Mesothelial cell of epicardium (in vitro differentiated cells): ENCODE data around the gene CLDN5. TPM values are rescaled to one million over a fixed set of nuclear protein-coding genes. Genes with fewer than 3 reads are reported as not detected.

Experiments used
- DNase-seq, 2 experiments: peaks; one replicate each; pipeline ENCODE4 v3.0.0; 2021; ENCODE audit warnings: low spot score in 2 of 2; ENCODE audit not compliant: unreplicated experiment in 2 of 2
- H3K27ac Mint-ChIP-seq: 2 replicates; pipeline ENCODE4 v1.8.0; 2021; ENCODE audit warnings: mixed read lengths
- H3K27me3 Mint-ChIP-seq: 2 replicates; pipeline ENCODE4 v1.8.0; 2021; ENCODE audit warnings: low read depth, mixed read lengths
- H3K36me3 Mint-ChIP-seq: 2 replicates; pipeline ENCODE4 v1.8.0; 2021; ENCODE audit warnings: mixed read lengths
- H3K4me1 Mint-ChIP-seq: 2 replicates; pipeline ENCODE4 v1.8.0; 2021; ENCODE audit warnings: mixed read lengths
- H3K4me3 Mint-ChIP-seq: 2 replicates; pipeline ENCODE4 v1.8.0; 2021; ENCODE audit warnings: mild to moderate bottlenecking, moderate library complexity, mixed read lengths
- H3K9me3 Mint-ChIP-seq: 2 replicates; pipeline ENCODE4 v1.8.0; 2021; ENCODE audit warnings: mixed read lengths
- CTCF ChIP-seq: fragments of 200-600 bp; sonication (generic); IDR thresholded peaks from one replicate; pipeline ENCODE4 v1.5.0; 2021; ENCODE audit warnings: antibody characterized with exemption; ENCODE audit not compliant: unreplicated experiment
- total RNA-seq: library from RNA; stranded (reverse); gene quantifications from 3 replicates; pipeline ENCODE4 v1.2.1, GENCODE V29; 2021

The CLDN5 gene
- total RNA-seq, 1 donor from 2014 or later: not detected

- Mint-ChIP-seq H3K27me3 (no peaks in the 10 kb centered on the region), H3K27ac (no peak overlapping the region), H3K4me3 (no peak overlapping the region), H3K4me1 (no peaks in the 10 kb centered on the region), H3K9me3 (no peaks in the 10 kb centered on the region), H3K36me3 (peaks cover 4% of the 10 kb centered on the region)
- no peak for DNase-seq
- no peak for TF ChIP-seq CTCF
Observed at GRCh38 chr22:19506212-19506611, 18.0 kb downstream of the CLDN5 start.

GRCh38 chr22:19505735-19506126 lies 18.5 kb downstream of the CLDN5 start:
- no peaks in the 10 kb centered on the region for H3K9me3 Mint-ChIP-seq
- no peaks in the 10 kb centered on the region for H3K4me1 Mint-ChIP-seq
- DNase-seq: no peak

GRCh38 chr22:19504900-19505734 lies 19.1 kb downstream of the CLDN5 start:
- no peak overlapping the region for H3K27ac Mint-ChIP-seq
- H3K4me3 Mint-ChIP-seq: no peak overlapping the region
- H3K9me3 Mint-ChIP-seq: no peaks in the 10 kb centered on the region
- no peaks in the 10 kb centered on the region for H3K27me3 Mint-ChIP-seq
- DNase-seq: no peak
- no peaks in the 10 kb centered on the region for H3K4me1 Mint-ChIP-seq
- no peaks in the 10 kb centered on the region for H3K36me3 Mint-ChIP-seq
- TF ChIP-seq CTCF: no peak

More at GRCh38 chr22:19505735-19506126, 18.5 kb downstream of the CLDN5 start:
- Mint-ChIP-seq H3K27ac (no peak overlapping the region), H3K36me3 (peaks cover under 1% of the 10 kb centered on the region), H3K4me3 (no peak overlapping the region), H3K27me3 (no peaks in the 10 kb centered on the region)
- TF ChIP-seq CTCF: no peak

- Mint-ChIP-seq H3K4me3 (no peak overlapping the region), H3K27ac (no peak overlapping the region), H3K27me3 (no peaks in the 10 kb centered on the region), H3K36me3 (no peaks in the 10 kb centered on the region), H3K4me1 (no peaks in the 10 kb centered on the region), H3K9me3 (no peaks in the 10 kb centered on the region)
- no peak for DNase-seq
- no peak for TF ChIP-seq CTCF
Observed at GRCh38 chr22:19503869-19504268, 20.3 kb downstream of the CLDN5 start.

- H3K36me3 Mint-ChIP-seq: no peaks in the 10 kb centered on the region
- H3K4me3 Mint-ChIP-seq: no peak overlapping the region
- no peaks in the 10 kb centered on the region for H3K27me3 Mint-ChIP-seq
- no peak for TF ChIP-seq CTCF
- DNase-seq: no peak
- no peaks in the 10 kb centered on the region for H3K9me3 Mint-ChIP-seq
- no peaks in the 10 kb centered on the region for H3K4me1 Mint-ChIP-seq
- no peak overlapping the region for H3K27ac Mint-ChIP-seq
Observed at GRCh38 chr22:19503367-19503766, 20.8 kb downstream of the CLDN5 start.
